ENCODE measurements around the gene OTUD4. TPM values are rescaled to one million over a fixed set of nuclear protein-coding genes. Genes with fewer than 3 reads are reported as not detected.
A peak's percentile ranks its signal among the peaks of the same experiment; 100 is the strongest.
"Not testable (repeated sequence)": the region's sequence is repeated elsewhere in the genome, so short reads cannot be mapped to it uniquely, and the experiment has no call there.

OTUD4 gene
- total RNA-seq, 1 donor from 2014 or later: 17.2 TPM

- no peak overlapping the region for H3K4me3 ChIP-seq (ENCODE audit: low read depth, low read length)
- no peak for TF ChIP-seq CTCF (conservative IDR thresholded peaks at IDR 0.05; ENCODE audit: low read depth, low read length)
- DNase-seq (ENCODE audit: low read depth): no peak
These were observed 15.0 kb upstream of the OTUD4 start for GRCh38 chr4:145195167-145195952.

GRCh38 chr4:145189981-145190380 is 9.6 kb upstream of the OTUD4 start:
- DNase-seq (ENCODE audit: low read depth): no peak
- no peak for TF ChIP-seq CTCF (conservative IDR thresholded peaks at IDR 0.05; ENCODE audit: low read depth, low read length)
- H3K4me3 ChIP-seq (ENCODE audit: low read depth, low read length): no peak overlapping the region

- no peak for TF ChIP-seq CTCF (conservative IDR thresholded peaks at IDR 0.05; ENCODE audit: low read depth, low read length)
- no peak overlapping the region for H3K4me3 ChIP-seq (ENCODE audit: low read depth, low read length)
- DNase-seq (ENCODE audit: low read depth): no peak
These were observed 6.3 kb upstream of the OTUD4 start for GRCh38 chr4:145186729-145187128.

- TF ChIP-seq CTCF (conservative IDR thresholded peaks at IDR 0.05; ENCODE audit: low read depth, low read length): no peak
These were observed 3.2 kb upstream of the OTUD4 start for GRCh38 chr4:145183581-145183980.

GRCh38 chr4:145183023-145183422 is 2.6 kb upstream of the OTUD4 start:
- H3K4me3 ChIP-seq (ENCODE audit: low read depth, low read length): no peak overlapping the region
- no peak for DNase-seq (ENCODE audit: low read depth)
- TF ChIP-seq CTCF (conservative IDR thresholded peaks at IDR 0.05; ENCODE audit: low read depth, low read length): no peak

More at GRCh38 chr4:145183581-145183980, 3.2 kb upstream of the OTUD4 start:
- DNase-seq (ENCODE audit: low read depth): no peak
- H3K4me3 ChIP-seq (ENCODE audit: low read depth, low read length): no peak overlapping the region

- no peak for DNase-seq (ENCODE audit: low read depth)
- TF ChIP-seq CTCF (conservative IDR thresholded peaks at IDR 0.05; ENCODE audit: low read depth, low read length): no peak
- no peak overlapping the region for H3K4me3 ChIP-seq (ENCODE audit: low read depth, low read length)
These were observed 1.8 kb upstream of the OTUD4 start for GRCh38 chr4:145182222-145182621.

- H3K4me3 ChIP-seq (ENCODE audit: low read depth, low read length): peak overlapping the region; percentile 53
- no peak for DNase-seq (ENCODE audit: low read depth)
- TF ChIP-seq CTCF (conservative IDR thresholded peaks at IDR 0.05; ENCODE audit: low read depth, low read length): no peak
These were observed 707 bp upstream of the OTUD4 start for GRCh38 chr4:145181091-145181501.

GRCh38 chr4:145179861-145180297 is 510 bp downstream of the OTUD4 start:
- H3K4me3 ChIP-seq (ENCODE audit: low read depth, low read length): peak overlapping the region; percentile 82
- not testable (repeated sequence) for DNase-seq (ENCODE audit: low read depth)
